Brain microvascular endothelial cell (primary cell): ENCODE data around the gene PRDM5.
"Not testable (repeated sequence)": the region's sequence is repeated elsewhere in the genome, so short reads cannot be mapped to it uniquely, and the experiment has no call there.

Experiments
- DNase-seq: peaks from one replicate; pipeline ENCODE4 v3.0.0-alpha.2; 2020
- H3K27ac ChIP-seq: fragments of 250-450 bp; sonication (Bioruptor Pico); 2 replicates; pipeline ENCODE4 v1.5.1; 2020; ENCODE audit warnings: mild to moderate bottlenecking, moderate library complexity
- H3K27me3 ChIP-seq: fragments of 250-450 bp; sonication (Bioruptor Pico); replicated peaks from 2 replicates; pipeline ENCODE4 v1.5.1; 2020; ENCODE audit warnings: mild to moderate bottlenecking
- H3K36me3 ChIP-seq: fragments of 250-450 bp; sonication (Bioruptor Pico); replicated peaks from 2 replicates; pipeline ENCODE4 v1.5.1; 2020; ENCODE audit warnings: mild to moderate bottlenecking
- H3K4me3 ChIP-seq: 2 replicates; pipeline ENCODE4 v1.5.1; 2011; ENCODE audit warnings: low read depth, mild to moderate bottlenecking, control low read depth, low read length, moderate library complexity
- in situ Hi-C: cut with HindIII; loops from 2 replicates; pipeline ENCODE4 v1.10.0; 2017; ENCODE audit warnings: low sequenced_read_pairs, low pct_ligation_motif_present
- TF ChIP-seq, protein P1 (sequence below): IDR thresholded peaks from 2 replicates; pipeline ENCODE4 v1.5.1; 2011; ENCODE audit warnings: low read depth, mild to moderate bottlenecking, moderate library complexity, low read length, control low read depth, inconsistent platforms; ENCODE audit errors: missing control alignments

The PRDM5 gene

DNA sequence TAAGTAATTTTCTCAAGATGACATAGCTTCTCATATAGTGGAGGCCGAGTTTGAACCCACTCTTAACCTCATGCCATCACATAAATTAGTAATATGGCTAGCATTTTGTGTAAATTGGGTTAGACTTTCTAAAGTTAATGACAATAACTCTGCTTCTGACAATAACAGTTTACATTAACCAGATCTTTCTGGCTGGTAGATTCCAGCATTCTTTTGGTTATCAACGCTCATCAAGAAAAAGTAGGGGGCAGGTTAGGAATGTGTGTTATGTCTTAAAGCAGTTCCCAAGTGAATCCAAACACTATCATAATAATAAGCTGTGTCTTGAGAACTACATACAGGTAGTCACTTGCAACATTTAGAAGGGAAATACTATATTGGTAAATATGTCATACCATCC lies 162.5 kb downstream of the PRDM5 start:
- H3K4me3 ChIP-seq, result no peak overlapping the region
- H3K27ac ChIP-seq, result no peak overlapping the region
- H3K27me3 ChIP-seq, result no peaks in the 10 kb centered on the region
- in situ Hi-C loops, result no loop called here
- no peaks in the 10 kb centered on the region for H3K36me3 ChIP-seq
- TF ChIP-seq, protein P1, sequence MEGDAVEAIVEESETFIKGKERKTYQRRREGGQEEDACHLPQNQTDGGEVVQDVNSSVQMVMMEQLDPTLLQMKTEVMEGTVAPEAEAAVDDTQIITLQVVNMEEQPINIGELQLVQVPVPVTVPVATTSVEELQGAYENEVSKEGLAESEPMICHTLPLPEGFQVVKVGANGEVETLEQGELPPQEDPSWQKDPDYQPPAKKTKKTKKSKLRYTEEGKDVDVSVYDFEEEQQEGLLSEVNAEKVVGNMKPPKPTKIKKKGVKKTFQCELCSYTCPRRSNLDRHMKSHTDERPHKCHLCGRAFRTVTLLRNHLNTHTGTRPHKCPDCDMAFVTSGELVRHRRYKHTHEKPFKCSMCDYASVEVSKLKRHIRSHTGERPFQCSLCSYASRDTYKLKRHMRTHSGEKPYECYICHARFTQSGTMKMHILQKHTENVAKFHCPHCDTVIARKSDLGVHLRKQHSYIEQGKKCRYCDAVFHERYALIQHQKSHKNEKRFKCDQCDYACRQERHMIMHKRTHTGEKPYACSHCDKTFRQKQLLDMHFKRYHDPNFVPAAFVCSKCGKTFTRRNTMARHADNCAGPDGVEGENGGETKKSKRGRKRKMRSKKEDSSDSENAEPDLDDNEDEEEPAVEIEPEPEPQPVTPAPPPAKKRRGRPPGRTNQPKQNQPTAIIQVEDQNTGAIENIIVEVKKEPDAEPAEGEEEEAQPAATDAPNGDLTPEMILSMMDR, result no peak
- DNase-seq, result no peak

DNA sequence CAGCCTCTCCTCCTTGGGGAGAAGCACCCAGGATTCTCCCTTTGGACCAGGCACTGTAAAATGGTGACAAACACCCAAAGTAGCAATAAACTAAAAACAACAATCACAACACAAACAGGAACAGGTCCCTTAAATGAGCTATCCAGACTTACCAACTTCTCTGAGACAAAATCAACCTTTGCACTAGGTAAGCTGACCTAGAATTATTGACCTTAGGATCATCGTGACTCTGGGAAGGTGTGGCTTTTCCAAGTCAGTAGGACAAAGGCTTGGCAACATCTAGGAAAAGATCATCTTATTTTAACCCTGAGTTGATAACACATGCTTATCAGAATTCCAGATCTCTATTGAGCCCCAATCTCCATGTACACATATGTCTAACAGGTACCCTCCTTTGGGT lies 166.7 kb downstream of the PRDM5 start:
- Histone ChIP-seq H3K36me3 (no peaks in the 10 kb centered on the region), H3K27ac (no peak overlapping the region), H3K27me3 (no peaks in the 10 kb centered on the region), H3K4me3 (no peak overlapping the region)
- TF ChIP-seq, protein P1, result no peak
- no peak for DNase-seq
- in situ Hi-C loops, result no loop called here

DNA sequence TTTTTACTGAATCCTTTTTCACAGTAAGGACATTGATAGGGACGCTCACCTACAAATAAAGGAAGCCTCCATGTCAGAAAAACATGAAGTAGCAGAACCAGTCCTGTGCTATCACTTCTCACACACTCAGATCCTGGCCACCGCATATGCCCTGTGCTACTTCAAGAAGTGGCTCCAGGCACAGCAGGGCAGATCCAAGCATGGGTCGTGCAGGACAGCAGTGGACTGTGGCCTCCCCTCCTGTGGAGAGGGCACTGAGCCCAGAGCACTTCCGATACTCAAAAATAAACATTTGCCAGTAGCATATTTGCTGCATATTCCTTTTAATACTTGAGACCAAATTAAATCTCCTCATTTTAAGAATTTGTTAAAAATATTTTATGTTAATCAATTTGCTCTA lies 167.9 kb downstream of the PRDM5 start:
- no peak overlapping the region for H3K4me3 ChIP-seq
- in situ Hi-C loops, result no loop called here
- H3K36me3 ChIP-seq, result no peaks in the 10 kb centered on the region
- no peaks in the 10 kb centered on the region for H3K27me3 ChIP-seq
- TF ChIP-seq, protein P1, result no peak
- no peak overlapping the region for H3K27ac ChIP-seq
- no peak for DNase-seq

DNA sequence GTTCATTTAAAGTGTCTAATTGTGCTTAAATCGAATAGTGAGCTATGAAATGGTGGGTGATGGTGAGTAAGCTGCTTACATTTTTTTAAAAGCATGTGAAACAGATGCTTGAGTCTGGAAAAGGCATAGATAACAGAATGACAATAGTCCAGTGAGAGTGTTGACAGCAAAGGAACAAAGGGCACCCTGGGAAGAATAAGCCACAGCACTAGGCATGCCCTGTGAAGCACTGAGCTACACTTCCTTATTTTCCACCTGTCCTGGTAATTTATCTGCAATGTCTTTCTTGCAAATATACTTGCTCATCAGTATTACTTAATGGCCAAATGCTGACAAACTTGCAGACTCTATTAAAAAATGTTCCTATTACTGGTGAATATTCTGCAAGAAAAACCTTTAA lies 168.7 kb downstream of the PRDM5 start:
- in situ Hi-C loops, result no loop called here
- DNase-seq, result no peak
- TF ChIP-seq, protein P1, result no peak
- Histone ChIP-seq H3K36me3 (no peaks in the 10 kb centered on the region), H3K27me3 (no peaks in the 10 kb centered on the region), H3K4me3 (no peak overlapping the region), H3K27ac (no peak overlapping the region)

DNA sequence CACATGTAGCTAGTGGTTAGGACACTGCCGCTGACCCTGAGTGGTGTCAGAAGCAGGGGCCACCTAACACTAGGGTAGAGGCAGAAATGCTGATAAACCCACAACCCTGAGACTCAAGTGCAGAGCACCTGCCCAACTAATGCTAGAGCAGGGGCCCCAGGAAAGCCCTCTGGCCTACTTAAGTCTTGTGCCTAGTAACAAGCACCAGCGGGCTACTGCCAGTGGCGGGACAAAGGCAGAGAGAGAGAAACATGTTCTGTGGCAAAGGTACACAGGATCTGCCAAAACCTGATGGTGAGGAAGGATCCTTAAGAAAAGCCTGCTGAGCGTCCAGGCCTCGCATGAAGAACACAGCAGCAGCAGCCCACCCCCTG lies 172.4 kb downstream of the PRDM5 start:
- DNase-seq, result no peak
- Histone ChIP-seq H3K36me3 (no peaks in the 10 kb centered on the region), H3K27ac (no peak overlapping the region), H3K4me3 (no peak overlapping the region), H3K27me3 (no peaks in the 10 kb centered on the region)
- in situ Hi-C loops, result no loop called here
- TF ChIP-seq, protein P1, result no peak

DNA sequence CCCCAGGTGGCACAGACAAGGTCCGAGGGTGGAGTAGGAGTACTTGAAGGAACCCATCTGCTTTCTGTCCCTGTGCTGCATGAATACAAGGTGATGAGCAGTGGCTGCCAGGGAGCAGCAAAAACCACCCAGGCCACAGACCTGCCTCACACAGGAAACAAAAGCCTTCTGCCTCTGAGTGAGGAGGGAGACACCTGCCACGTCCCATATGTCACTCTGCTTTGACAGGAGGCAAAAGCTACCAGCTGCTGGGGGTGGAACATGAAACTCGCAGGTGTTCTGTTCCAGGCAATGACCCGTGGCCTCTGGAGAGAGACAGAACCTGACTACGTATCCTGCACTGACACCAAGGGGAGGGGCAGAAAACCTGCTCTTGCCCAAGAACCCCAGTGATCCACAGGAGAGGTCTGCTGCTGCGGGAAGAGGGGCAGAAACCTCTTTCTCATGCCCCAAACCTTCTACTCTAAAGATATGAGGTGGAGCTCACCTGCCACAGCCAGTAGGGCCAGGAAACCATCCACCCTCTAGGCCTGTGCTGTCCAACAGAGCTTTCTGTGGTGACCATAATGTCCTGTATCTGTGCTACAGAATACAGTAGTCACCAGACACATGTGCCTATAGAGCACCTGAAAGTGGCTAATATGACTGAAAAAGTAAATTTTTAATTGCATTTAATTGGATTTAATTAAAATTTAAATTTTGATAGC lies 172.9 kb downstream of the PRDM5 start:
- DNase-seq, result no peak
- no peaks in the 10 kb centered on the region for H3K36me3 ChIP-seq
- no peak overlapping the region for H3K27ac ChIP-seq
- no peak overlapping the region for H3K4me3 ChIP-seq
- no peaks in the 10 kb centered on the region for H3K27me3 ChIP-seq
- TF ChIP-seq, protein P1, result no peak
- in situ Hi-C loops, result no loop called here

DNA sequence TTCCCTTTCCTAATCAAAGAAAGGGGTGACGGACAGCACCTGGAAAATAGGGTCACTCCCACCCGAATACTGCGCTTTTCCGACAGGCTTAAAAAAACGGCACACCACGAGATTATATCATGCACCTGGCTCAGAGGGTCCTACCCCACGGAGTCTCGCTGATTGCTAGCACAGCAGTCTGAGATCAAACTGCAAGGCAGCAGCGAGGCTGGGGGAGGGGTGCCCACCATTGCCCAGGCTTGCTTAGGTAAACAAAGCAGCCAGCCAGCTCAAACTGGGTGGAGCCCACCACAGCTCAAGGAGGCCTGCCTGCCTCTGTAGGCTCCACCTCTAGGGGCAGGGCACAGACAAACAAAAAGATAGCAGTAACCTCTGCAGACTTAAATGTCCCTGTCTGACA lies 180.9 kb downstream of the PRDM5 start:
- in situ Hi-C loops, result not testable (repeated sequence)

More for the DNA sequence above, 180.9 kb downstream of the PRDM5 start:
- not testable (repeated sequence) for DNase-seq, H3K27ac ChIP-seq, H3K4me3 ChIP-seq, H3K36me3 ChIP-seq, H3K27me3 ChIP-seq
